NCI-H1105 treated with DMSO at 0.1 percent for 48 hours (cell line): ENCODE results near the gene RNU7-1.

Experiments used
- DNase-seq: peaks from one replicate; lab custom pipeline; 2025; lab: John Stamatoyannopoulos, UW

Gene RNU7-1

GRCh38 chr12:6917491-6918231 is 26.0 kb upstream of the RNU7-1 start:
- no peak for DNase-seq

GRCh38 chr12:6919588-6919987 is 24.0 kb upstream of the RNU7-1 start:
- DNase-seq, result no peak

- no peak for DNase-seq
These were observed 22.1 kb upstream of the RNU7-1 start for GRCh38 chr12:6921539-6921938.

DNA sequence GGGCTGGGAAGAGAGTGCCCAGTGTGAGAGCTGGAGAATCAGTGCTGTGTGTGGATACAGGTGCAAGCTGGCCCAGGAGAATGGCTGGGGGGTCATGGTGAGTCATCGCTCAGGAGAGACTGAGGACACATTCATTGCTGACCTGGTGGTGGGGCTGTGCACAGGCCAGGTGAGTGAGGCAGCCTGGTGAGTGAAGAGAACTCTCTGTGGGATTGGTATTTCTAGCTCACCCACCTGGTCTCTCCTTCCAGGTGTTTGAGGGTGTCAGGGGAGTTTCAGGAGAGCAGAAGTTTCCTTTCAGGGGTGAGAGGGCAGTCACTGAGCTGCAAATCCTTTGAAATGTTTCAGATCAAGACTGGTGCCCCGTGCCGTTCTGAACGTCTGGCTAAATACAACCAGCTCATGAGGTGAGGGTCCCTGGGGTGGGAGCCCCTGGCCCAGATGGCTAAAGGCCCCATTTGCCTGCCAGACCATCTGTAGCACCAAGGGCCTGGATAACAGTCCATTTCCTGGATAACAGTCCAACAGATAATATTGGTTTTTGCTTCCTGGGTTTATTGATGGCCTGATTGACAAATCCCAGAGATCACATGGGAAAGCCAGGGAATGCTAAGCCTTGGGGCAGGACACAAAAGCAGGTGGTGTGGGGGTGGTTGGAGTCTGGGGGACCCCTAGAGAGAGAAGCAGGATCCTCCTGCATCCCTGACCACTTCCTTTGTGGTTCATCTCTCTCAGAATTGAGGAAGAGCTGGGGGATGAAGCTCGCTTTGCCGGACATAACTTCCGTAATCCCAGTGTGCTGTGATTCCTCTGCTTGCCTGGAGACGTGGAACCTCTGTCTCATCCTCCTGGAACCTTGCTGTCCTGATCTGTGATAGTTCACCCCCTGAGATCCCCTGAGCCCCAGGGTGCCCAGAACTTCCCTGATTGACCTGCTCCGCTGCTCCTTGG is 21.3 kb upstream of the RNU7-1 start:
- no peak for DNase-seq

GRCh38 chr12:6923003-6923732 is 20.4 kb upstream of the RNU7-1 start:
- no peak for DNase-seq

DNA sequence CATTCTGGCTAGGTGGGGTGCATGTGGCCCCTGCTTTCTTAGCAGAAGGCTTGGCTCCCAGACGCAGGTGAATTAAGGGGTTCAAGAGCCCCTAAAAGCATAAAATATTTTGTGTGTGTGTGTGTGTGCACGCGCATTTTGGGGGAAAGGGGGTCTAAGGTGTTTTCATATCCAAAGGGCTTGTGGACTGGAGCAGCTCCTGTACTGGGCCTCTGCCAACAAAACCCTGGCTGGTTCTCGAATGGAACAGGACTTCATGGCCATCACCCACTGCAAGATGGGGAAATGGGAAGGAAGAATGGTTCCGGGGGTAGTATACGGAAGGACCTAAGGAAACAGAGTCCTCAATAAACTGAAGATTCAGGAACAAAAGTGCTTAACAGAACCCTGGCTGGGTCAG is 19.8 kb upstream of the RNU7-1 start:
- DNase-seq, result no peak

- DNase-seq, result no peak
These were observed 18.4 kb upstream of the RNU7-1 start for GRCh38 chr12:6925239-6925539.

- peak; percentile 47 for DNase-seq
These were observed 17.9 kb upstream of the RNU7-1 start for GRCh38 chr12:6925540-6926279.

GRCh38 chr12:6927379-6928021 is 16.1 kb upstream of the RNU7-1 start, which contains the start of gene ATN1:
ATN1 (plus strand) TSS chr12:6927959; CDS start chr12:6934002, 6,043 bp downstream.
- peak; percentile 52 for DNase-seq

- no peak for DNase-seq
These were observed 15.5 kb upstream of the RNU7-1 start for GRCh38 chr12:6928022-6928702.

DNA sequence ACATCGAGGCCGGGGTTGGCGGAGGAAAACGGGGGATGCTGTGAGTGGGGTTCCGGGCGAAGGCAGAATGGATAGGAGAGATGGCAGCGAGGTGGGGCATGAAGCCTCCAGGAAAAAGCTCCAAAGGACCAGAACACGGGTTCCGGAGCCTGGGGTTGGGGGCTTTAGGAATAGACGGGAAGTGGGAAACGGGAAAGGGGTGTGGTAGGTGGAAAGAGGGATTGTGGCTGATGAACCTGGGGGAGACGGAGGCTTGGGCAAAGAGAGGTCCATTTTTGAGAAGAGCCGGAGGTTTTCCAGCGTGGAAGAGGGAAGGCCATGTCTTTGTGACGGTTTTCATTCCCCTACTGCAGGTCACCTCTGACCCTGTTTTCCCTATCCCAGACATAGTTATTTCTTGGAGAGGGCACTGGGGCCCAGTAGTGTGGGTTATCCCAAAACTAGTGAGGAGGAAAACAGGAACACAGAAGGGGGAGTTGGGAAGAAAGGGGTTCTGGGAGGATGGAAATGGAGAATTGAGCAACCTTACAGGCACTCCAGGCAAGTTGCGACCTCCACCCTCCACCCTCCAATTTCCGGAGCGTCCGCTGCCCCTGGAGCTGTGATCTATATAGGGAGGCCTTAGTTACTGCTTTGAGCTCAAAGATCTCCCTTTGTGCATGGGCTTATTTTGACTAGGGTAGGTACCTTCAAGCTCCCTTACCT is 14.8 kb upstream of the RNU7-1 start:
- no peak for DNase-seq

- no peak for DNase-seq
These were observed 13.9 kb upstream of the RNU7-1 start for GRCh38 chr12:6929466-6930452.

- DNase-seq, result no peak
These were observed 10.8 kb upstream of the RNU7-1 start for GRCh38 chr12:6932766-6933165.

- no peak for DNase-seq
These were observed 9.5 kb upstream of the RNU7-1 start for GRCh38 chr12:6934110-6934509.

- no peak for DNase-seq
These were observed 8.0 kb upstream of the RNU7-1 start for GRCh38 chr12:6935371-6936193.

- DNase-seq, result no peak
These were observed 7.4 kb upstream of the RNU7-1 start for GRCh38 chr12:6936194-6936635.

DNA sequence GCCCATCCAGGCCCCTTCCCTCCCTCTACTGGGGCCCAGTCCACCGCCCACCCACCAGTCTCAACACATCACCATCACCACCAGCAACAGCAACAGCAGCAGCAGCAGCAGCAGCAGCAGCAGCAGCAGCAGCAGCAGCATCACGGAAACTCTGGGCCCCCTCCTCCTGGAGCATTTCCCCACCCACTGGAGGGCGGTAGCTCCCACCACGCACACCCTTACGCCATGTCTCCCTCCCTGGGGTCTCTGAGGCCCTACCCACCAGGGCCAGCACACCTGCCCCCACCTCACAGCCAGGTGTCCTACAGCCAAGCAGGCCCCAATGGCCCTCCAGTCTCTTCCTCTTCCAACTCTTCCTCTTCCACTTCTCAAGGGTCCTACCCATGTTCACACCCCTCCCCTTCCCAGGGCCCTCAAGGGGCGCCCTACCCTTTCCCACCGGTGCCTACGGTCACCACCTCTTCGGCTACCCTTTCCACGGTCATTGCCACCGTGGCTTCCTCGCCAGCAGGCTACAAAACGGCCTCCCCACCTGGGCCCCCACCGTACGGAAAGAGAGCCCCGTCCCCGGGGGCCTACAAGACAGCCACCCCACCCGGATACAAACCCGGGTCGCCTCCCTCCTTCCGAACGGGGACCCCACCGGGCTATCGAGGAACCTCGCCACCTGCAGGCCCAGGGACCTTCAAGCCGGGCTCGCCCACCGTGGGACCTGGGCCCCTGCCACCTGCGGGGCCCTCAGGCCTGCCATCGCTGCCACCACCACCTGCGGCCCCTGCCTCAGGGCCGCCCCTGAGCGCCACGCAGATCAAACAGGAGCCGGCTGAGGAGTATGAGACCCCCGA is 6.8 kb upstream of the RNU7-1 start:
- DNase-seq, result peak; percentile 72
